Activated CD4-positive, alpha-beta T cell treated with anti-CD3 and anti-CD28 coated beads, Interleukin-2, amount 50 U/mL, for 4 hours (primary cell): Measurements from ENCODE around the gene KIAA0513.
"Not testable (repeated sequence)": the region's sequence is repeated elsewhere in the genome, so short reads cannot be mapped to it uniquely, and the experiment has no call there.

Experiments used
- DNase-seq, 2 experiments: peaks; one replicate each; pipeline ENCODE4 v3.0.0-alpha.2; 2020

The KIAA0513 gene

DNA sequence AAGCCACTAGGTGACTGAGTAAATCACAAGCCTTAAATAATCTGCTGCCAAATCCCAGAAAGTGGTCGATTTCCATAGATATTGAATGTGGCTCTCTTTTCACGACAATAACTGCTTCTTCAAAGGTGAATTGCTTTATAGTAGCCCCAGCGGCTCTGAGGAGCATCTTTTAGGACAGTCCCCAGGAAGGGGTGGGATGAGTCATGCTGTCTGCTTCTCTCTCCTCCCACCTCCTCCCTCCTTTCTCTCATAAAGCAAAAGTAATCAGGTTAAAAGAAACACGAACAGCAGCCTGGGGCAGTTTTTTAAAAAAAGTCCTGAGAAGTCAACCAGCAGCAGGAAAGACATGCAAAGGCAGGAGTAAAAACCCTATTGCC lies 1.8 kb downstream of the KIAA0513 start:
- DNase-seq: peak; percentile 55 to 65

DNA sequence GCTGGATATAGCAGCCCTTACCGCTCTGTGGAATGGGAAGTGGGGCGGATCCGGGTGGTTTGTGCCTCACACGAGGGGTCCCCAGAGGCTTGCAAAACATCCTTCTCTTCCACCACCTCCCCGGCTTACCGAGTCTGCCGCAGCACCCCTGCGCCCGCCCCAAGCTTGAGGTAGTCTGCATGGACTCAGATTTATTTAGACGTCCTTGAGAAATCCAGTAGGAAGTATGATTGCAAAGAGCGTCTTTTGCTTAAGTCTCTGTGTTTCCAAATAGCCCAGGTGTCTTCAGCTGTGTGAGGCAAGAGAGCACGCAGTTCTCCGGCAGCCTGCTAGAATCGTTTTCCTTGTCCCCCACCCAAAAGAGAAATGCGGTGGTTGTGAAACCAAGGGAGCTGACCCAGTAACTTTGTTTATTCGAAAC lies 2.4 kb downstream of the KIAA0513 start:
- DNase-seq: no peak

DNA sequence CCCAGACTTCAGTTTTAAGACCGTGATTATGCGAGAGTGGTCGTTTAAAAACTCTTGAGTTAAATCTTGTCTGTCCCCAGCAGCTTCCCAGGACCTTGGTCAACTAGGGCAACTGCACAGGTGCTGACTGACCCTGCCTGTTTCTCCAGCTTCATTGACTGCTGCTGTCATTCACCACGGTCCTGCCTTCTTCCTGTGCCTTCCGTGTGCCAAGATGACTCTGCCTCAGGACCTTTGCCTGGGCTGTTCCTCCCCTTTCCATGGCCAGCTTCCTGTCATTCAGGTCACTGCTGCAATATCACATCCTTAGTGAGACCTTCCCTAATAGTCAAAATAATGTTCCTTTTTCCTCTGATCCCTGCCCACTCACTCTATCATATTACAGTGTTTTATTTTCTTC lies 3.9 kb downstream of the KIAA0513 start:
- DNase-seq: no peak

DNA sequence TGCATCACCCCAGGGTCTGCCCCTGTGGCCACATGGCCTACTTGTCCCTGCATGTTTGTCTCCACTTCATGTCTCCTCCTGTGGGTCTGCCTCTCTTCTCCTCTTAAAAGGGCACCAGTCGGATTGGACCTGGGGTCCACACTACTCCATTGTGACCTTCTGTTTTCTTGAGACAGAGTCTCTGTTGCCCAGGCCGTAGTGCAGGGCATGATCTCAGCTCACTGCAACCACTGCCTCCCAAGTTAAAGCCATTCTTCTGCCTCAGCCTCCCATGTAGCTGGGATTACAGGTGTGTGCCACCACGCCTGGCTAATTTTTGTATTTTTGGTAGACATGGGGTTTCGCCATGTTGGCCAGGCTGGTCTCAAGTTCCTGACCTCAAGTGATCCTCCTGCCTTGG lies 4.6 kb downstream of the KIAA0513 start:
- not testable (repeated sequence) for DNase-seq

DNA sequence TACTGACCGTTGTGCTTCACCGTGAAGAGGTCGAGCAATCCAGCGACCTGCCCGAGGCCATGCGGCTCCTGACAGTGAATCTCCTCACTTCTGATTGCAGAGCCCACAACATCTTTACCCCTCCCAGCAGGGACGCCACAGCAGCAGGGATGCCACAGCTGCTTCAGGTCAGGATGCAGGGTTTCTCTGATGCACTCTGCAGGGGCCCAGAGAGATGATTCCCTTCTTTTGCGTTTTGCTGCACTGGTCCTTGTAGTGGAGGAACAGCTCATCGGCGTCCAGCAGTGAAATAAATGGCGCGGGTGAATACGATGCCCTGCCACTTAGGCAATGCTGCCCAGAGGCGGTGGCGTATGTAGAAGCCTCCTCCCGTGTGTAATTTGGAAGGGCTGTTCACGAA lies 5.6 kb downstream of the KIAA0513 start:
- no peak for DNase-seq

DNA sequence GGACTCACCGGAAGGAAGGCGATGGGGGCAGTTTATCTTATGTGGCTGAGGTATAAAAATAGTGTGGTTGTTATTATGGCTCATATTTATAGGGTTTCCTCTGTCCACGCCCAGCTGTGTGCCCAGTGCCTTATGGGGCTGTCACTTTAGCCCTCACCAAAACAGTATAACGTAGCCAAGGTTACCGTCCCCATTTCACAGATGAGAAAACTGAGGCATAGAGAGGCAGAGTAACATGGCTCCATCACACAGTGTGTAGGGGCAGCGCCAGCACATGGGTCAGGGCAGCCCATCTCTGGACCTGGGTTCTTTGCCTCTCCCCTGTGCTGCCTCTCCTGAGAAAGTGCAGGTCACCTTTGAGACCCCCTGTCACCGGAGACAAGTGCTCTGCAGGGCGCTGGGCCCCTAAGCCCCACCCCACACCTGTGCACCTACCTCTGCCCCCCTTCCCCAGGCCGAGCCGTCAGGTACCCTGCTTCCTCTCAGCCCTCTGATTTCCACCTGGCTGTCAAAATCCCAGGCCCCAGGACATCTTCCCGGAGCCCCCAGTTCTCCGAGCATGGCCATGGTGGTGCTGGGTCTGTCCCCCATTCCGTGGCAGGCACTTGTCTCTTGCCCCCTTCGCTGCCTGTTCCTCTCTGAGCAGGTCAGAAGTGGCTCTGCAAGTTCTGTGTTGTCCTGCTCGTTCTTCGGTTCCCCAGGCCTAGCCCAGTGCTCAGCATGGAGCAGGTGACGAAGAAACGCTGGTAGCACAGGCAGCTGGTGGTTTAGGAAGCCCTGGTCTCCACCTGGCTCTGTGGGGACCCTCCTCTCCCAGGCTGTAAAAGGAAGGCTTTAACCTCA lies 7.2 kb downstream of the KIAA0513 start:
- no peak for DNase-seq

DNA sequence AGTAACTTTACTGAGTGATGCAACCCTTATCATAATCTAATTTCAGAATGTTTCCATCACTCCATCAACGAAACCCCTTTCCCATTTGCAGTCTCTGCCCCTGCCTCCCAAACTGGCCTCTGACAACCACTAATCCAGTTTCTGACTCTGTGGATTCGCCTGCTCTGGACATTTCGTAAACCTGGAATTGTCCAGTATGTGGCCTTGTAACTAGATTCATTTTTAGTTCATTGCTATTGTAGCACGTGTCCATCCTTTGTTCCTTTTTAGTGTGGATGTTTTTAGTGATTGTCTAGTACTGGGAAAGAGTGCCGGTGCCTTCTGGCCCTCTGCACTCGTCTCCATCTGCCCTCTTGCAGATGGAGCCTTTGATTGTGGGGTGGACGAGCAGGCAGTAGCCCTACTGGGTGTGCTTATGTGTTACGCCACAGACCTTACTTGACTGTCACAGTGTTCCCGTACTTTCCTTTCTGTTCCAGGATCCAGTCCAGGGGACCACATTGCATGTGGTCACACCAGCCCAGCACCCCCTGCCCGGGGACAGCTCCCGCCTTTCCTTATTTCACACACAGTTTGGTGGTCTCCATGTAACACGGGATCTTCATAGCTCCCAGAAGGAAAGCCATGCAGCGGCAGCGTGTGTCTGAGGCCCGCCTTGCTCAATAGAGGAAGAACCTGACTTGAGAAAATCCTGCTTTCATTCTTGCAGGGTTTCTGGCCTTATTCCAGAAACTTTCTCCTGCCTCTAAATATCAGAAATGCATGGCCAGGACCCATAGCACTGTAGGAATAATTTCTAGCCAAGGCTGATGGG lies 8.8 kb downstream of the KIAA0513 start:
- DNase-seq: no peak

DNA sequence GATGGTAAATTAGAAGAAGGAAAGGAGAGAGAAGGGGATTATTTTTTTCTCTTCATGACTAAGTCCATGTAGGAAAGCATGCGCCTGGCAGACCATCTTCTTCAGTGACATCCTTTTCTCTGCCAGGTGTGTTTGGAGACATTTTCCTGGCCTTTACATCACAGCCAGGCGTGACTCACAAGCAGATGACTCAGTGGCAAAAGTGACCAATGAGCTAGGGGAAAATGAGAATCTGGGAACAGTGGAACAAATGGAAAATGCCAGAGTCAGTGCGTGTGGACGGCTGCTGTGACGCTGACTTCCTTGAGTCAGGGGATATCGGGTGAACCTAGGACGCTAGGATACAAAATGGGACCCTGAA lies 9.4 kb downstream of the KIAA0513 start:
- peak; percentile 17 to 24 for DNase-seq

DNA sequence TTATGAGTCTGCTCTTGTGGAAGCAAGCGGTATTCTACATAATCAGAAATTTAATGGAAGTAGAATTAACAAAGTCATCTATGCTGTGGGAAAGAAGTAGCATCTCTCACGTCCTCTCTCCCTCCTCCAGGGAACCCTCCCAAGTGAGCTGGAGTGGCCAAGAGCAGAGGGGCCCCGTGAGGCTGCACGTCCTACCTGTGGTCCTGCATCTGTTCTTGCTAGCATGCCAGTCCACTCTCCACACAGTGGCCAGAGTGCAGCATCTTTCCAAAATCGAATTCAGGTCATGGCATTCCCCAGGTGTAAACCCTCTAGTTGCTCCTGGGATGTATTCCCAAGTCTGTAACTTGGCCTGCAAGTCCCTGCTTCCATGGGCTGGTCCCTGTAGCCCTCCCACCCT lies 10.1 kb downstream of the KIAA0513 start:
- DNase-seq: no peak

DNA sequence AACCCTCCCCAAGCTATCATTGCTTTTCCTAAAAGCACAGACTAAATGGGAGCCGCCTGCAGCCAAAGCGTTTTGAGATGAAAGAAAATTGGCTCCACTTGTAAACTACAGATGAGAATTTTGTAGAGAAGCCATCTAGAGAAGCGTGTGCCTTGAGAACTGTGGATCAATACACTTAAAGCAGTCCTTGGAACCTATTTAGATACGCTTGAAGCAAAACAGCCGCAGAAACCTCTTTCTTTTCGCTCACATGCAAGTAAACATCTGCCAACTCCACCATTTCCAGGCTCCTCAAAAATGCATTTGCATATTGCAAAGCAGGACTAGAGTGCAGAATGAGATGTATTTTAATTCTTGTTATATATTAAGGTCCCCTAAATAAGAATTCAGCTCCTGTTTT lies 13.1 kb downstream of the KIAA0513 start:
- DNase-seq: no peak

DNA sequence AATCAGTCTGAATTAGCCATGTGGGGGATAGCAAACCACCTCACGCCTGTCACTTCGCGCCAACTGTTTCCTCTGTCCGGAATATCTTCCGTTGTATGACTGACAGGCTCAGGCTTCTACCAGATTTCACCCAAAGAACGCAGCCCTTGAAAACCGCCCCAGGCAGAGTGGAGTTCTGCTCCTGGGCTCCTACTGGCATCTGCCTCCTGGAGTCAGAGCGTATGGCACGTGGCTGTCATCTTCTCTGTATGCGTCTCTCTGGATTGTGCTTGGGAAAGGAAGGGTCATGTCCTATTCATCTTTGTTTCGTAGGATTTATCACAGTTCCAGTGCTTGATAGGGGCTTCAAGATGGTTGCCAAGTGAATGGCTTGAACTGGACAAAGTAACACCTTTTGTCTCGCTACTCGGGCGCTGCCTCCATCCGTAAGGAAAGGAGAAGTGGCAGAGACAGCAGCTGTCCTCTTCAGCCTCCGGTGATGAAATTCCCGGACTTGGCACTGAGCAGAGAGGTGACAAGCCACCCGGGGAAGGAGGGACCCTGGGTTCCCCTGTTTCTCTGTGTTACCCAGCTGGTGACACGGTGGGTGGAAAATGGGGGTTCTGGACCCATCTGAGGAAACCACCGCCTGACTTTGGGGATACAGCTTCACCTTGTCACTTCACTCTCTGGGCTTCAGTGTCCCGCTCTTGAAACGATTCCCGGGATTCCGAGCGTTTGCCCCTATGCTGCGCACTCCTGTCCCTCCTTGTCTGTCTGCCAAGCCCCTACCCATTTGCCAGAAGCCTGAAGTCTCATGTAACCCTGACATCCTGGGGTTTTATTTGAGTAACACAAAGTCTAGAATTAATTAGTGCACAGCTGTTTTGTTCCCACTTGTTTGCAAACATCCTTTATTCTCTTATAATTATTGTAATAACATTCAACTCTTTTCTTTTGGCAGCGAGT lies 13.9 kb downstream of the KIAA0513 start:
- no peak for DNase-seq

DNA sequence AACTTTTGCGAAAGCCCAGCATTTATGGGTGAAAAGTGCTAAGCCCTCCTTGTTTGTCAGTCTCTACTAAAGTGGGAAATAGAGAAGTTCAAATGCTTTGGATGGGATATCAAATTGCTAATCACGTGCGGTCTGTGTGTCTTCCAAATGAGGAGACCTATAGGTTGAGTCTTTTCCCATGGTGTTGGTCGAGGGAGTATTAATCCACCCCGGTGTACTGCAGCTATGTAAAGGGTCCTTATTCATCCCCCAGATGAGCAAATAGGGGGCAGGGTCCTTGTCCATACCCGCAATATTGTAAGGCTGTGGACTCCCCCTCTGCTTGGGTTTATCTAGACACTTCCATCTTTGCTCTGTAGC lies 14.6 kb downstream of the KIAA0513 start:
- no peak for DNase-seq

DNA sequence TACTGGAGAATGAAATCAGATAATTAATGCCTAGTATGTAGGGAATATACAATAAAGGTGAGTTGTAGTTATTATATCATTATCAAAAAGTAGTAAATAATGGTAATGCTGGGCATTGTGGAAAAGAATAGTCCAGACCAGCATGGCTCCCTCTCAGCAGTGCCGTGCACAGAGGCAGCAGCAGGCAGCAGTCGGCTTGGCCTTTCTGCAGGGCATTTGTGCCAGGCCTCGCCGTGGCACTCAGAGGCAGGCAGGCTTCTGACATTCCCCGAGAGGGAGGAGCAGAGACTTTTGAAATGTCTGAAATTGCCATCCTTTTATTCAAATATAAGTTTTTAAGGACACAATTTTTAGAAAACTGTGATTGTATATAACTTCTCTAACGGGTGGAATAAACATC lies 15.0 kb downstream of the KIAA0513 start:
- no peak for DNase-seq

DNA sequence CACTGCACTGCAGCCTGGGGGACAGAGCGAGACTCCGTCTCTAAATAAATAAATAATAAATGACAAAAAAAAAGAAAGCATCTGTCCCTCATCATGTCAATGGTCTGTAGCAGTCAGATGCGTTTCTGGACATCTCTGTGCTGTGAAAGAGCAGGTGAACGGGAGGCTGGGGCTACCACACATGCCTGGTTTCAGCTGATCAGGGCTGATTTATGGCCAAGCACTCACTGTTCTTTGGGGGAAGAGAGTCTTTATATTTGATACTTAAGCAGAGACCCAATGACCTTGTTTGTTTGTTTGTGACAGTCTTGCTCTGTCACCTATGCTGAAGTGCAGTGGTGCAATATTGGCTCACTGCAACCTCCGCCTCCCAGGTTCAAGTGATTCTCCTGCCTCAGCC lies 17.5 kb downstream of the KIAA0513 start:
- DNase-seq: no peak

DNA sequence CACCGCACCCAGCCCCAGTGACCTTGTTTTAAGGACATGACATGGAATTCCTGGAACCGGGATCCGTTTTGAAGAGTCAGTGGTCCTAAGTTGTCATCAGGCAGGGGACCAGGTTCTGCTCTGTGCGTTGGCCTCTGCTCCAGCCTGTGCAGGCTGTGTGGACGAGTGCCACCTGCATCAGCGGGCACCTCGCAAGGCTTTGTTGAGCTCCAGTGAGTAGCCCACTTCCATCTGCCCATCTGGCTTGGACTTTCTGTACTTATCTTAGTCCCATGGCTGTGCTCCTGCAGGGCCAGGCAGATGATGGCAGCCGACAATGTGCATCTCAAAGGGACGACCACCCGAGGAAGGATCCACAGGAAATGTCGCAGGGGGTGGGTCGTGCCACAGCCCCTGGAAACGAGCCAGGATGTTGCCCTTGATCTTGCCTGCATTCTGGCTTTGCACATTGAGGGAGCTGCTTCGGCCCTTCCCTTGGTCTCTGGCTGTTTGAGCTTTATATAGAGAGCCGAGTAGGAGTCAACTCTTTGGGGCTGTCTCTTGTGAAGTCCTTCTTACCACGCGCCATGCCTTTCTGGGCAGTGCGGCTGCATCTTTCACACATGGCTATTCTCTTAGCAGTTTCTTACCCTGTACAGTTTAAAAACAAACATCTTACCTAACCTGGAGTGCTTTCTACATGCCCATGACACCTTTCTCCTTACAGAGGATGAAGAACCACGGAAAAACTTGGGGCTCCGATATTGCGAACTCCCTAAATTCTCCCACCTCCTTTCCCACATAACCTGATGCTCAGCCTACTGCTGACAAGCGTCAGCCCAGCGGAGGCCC lies 18.3 kb downstream of the KIAA0513 start:
- DNase-seq: no peak

DNA sequence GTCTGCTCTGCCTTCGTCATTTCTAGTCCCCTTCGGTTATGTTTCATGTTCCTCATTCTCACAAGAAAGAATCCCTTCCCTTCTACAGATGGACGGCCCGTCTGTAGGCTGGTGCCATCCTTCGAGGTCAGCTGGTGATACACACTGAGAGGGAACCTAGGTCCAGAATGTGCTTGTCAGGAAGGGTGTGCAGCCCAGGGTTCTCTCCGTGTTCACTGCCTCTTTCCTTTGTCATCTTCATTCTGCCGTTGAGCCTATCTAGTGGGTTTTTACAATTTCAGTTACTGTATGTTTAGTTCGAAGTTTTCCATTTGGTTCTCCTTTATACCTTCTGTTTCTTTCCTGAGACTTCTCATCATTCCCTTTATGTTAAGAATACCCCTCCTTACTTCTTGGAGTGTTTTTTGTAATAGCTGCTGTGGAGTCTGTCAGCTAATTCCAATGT lies 18.9 kb downstream of the KIAA0513 start:
- DNase-seq: no peak

DNA sequence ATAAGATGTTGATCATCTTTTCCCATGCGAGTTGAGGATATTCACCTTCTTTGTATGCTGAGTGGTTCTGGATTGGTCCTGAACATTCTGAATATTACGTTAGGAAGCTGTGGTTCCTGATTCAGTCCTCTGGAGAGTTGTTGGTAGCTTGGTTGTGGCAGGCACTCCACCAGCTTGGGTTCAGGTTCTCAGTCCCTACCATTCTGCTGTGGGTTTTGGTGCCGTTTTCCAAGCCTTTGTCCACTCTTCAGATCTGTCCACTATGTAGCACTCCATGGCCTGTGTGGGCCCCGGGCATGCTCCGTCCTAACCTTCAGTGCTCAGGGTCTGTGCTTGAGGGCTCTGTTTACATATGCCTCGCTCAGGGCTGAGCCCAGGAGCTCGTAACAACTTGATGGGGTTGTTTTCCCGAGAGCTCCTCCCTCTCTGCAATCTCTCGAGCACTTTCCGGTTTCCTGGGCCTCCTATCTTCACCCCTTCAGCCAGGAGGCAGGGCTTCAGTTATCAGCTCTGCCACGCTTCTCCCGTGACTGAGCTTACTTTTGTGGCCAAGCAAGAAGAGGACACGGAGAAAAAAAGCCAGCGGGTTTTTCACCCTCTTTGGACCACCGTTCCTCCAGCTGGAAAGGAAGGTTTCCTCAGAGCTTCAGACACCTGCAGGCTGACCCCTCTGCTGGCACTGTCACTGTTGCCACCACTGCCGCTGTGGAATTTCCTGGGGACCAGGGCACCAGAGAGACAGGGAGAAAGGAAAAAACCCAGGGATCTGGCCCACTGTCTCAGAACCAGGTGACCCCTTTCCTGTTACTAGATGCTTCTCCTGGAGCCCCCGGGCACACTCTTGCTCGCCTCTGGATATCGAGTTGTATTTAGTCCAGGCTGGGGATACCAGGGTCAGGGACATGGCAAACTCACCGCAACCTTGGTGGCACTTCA lies 19.6 kb downstream of the KIAA0513 start:
- DNase-seq: no peak

DNA sequence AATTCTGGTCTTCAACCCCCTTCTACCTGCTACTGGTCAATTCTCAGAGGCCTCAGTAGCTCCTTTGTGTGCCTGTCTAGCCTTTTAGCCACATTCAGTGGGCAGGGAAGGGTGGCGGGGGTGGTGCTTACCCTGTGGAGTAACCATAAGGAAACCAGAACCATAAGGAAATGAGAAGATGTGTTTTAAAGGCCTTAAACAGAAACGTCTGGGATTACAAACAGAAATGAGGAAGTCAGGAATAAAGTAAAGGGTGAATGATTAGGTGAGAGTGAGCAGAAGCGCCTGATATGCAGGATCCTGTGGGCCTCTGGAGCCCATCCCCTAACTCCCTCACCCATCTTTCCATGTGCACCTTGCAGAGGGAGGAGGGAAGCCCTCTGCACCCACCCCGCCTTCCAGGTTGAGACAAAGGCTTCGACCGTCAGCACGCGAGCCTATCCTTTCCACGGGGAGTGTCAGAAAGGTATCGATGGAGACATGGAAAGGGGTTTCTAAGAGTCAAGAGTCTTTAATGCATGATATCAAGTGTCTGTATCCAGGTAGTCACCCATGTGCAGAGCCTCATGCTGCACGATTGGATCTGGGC lies 20.4 kb downstream of the KIAA0513 start:
- DNase-seq: no peak

DNA sequence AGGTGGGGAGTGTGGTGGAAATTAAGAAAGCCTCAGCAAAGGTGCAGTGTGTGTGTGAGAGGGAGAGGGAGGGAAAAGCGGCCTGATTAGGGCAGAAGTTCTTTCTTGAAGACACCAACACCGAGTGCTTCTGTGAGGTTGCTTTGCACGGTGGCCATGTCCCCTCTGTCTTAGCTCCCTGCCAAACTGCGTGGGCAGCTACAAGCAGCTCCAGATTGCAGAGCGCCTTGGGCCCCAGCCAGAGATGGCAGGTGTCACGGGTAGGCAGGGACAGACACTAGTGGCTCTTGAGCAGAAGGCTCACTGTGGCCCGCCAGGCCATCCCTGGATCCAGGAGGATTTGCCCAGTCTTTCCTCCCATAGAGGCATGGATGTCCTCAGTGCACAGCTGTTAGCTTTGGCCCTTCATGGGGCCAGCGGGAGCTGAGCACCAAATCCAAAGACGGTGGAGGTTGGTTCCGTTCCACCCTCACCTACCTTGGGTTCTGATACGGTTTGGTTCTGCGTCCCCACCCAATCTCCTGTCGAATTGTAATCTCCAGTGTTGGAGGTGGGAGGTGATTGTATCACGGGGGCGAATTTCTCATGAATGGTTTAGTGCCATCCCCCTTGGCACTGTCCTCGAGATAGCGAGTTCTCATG lies 21.4 kb downstream of the KIAA0513 start:
- DNase-seq: no peak

DNA sequence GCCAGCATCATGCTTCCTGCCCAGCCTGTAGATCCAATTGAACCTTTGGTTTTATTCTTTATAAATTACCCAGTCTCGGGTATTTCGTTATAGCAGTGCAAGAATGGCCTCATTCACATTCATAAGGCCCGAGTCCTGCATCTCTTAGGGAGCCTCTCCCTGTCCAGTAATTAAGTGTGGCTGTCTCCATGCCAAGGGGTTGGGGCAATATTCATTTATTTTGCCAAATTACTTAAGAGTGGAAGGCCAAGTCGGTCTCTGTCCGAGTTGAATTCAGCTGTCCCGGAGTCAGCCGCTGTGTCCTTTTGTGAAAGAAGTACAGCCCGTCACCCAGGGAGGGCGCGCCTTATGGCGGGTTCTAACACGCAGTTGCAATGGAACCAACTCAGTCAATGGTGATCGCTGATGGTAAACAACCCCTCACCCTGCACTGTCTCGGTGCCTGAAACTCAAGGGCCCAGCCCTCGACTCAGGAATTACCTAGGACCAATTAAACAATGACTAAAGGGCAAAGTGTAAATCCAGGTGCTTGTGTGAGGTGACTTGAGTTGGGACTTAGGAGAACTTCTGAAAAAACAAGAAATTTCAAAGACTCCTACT lies 22.2 kb downstream of the KIAA0513 start:
- DNase-seq: no peak
